ENCODE data around the gene CCDC167. TPM values are rescaled to one million over a fixed set of nuclear protein-coding genes. Genes with fewer than 3 reads are reported as not detected.
"Not testable (repeated sequence)": the region's sequence is repeated elsewhere in the genome, so short reads cannot be mapped to it uniquely, and the experiment has no call there.

Gene CCDC167
- total RNA-seq, 2 experiments from 2014 or later = 48.5 to 54.2 TPM

DNA sequence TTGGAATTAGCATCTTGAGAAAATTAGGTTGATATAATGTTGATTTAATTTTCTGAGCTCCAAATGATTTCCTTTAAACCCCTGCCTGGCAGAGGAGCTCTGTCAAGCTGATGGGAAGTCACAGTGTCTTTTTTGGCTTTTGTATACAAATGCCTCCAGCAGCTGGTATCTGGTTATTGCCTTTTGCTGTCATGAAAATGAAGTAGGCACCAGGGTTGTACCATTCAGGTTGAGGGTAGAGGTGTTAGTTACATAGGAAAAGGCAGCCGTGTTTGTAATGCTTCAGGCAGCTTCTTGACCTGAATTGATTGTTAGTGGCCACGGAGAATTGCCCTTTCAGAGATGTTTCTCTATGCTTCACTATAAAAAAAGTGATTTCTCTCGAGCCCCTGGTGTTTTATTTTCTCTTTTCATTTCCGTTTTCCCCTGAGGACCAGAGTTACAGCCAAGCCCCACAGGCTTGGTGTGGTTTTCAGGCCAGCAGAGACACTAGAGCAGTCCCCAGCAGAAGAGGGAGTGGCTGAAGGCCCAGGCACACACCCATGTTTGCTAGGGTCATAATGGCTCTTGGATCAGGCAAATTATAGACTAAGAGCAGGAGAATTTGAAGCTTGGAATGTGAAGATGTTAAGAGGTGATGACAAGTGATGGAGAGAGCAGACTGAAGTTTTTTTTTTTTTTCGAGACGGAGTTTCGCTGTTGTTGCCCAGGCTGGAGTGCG is 45.1 kb downstream of the CCDC167 start:
- DNase-seq (no peak), ATAC-seq (ENCODE audit: low read depth) (no peak)
- POLR2A ChIA-PET = no interaction called here
- Mint-ChIP-seq H3K36me3 (peaks cover 49% of the 10 kb centered on the region), H3K9me3 (no peaks in the 10 kb centered on the region), H3K27ac (peak overlapping the region; percentile 21), H3K4me1 (peaks cover 6% of the 10 kb centered on the region), H3K4me3 (no peak overlapping the region), H3K27me3 (no peaks in the 10 kb centered on the region)

DNA sequence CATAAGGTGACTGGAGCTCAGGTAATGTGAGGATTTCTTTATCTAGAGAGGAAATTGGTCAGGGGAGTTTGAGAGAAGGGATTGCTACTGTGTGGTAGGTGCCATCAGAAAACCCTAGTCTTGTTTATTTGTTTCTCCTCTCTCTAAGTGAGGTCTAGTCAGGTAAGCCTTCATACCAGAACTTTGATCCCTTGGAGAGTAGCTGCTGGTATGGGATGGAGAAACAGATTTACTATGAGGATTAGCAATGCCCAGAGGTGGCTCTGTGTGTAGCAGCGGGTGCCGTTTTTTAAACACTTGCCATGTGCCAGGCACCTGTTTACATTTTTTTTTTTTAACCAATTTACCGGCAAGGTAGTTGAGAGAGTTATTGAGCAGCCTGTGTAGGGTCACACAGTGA is 47.2 kb downstream of the CCDC167 start:
- Mint-ChIP-seq H3K27me3 (no peaks in the 10 kb centered on the region), H3K36me3 (peaks cover 40% of the 10 kb centered on the region), H3K4me1 (peaks cover 6% of the 10 kb centered on the region), H3K27ac (no peak overlapping the region), H3K4me3 (no peak overlapping the region), H3K9me3 (no peaks in the 10 kb centered on the region)
- DNase-seq = no peak
- POLR2A ChIA-PET = interaction anchor here (0.6 kb wide), 1 partner anchor 15 kb away, joined by 3 read pairs; no protein-coding TSS in a partner anchor
- no peak for ATAC-seq (ENCODE audit: low read depth)

DNA sequence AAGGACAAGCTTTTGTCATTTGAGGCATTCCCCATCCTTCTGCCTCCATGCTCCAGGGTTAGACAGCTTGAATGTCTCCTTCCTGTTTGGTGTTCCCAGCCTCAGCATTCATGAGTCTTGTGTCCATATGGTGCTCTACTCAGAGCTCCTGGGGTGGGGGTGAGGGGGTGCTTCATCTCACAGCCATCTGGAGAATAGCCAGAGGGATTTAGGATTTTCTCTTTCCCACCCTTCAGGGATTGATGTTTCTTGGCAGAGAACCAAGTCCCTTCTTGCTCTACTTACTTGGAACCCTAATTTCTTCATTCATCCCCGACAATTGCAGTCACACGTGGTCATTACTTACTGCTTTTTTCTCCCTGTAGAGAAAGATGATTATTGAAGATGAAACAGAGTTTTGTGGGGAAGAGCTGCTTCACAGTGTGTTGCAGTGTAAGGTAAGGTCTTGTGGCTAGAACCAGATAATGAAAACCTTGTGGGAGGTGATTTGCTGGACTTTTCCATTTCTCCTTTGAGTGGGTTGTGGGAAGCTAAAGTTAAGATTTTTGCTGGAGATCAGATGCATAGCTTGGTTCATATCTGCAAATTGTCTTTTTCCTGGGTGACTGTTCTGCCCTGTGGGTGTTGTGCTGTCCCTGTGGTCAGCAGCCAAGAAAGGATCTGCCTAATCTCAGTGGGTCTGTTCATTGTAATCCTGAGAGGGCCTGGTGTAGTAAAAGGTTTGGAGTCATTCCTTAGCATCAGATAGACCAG is 48.1 kb downstream of the CCDC167 start:
- peaks cover 38% of the 10 kb centered on the region for H3K36me3 Mint-ChIP-seq
- POLR2A ChIA-PET = no interaction called here
- H3K4me1 Mint-ChIP-seq = peaks cover 6% of the 10 kb centered on the region
- no peaks in the 10 kb centered on the region for H3K27me3 Mint-ChIP-seq
- no peak for ATAC-seq (ENCODE audit: low read depth)
- DNase-seq = no peak
- H3K27ac Mint-ChIP-seq = peak overlapping the region; percentile 11
- H3K4me3 Mint-ChIP-seq = no peak overlapping the region
- no peaks in the 10 kb centered on the region for H3K9me3 Mint-ChIP-seq

DNA sequence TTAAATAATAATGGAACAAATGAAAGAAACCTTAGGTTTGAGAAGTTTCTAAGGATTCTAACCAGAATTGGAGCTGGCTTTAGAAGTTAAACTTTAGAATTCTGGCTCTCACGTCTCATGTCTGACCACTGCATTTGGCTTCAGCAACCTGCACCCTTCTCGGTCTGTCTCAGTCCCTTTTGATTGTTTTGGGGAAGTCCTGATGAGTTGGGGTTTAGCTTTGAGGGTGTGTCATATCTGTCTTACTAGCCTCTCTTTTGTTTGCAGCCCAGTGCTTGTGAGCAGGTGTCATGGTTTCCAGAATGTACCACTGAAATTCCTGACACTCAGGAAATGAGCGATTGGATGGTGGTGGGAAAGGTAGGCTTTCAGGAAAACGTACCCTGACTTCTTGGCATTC is 49.7 kb downstream of the CCDC167 start:
- H3K27me3 Mint-ChIP-seq = no peaks in the 10 kb centered on the region
- ATAC-seq (ENCODE audit: low read depth) (no peak), DNase-seq (no peak)
- peaks cover 39% of the 10 kb centered on the region for H3K36me3 Mint-ChIP-seq
- H3K4me3 Mint-ChIP-seq = no peak overlapping the region
- POLR2A ChIA-PET = no interaction called here
- peaks cover 8% of the 10 kb centered on the region for H3K4me1 Mint-ChIP-seq
- H3K9me3 Mint-ChIP-seq = no peaks in the 10 kb centered on the region
- no peak overlapping the region for H3K27ac Mint-ChIP-seq

DNA sequence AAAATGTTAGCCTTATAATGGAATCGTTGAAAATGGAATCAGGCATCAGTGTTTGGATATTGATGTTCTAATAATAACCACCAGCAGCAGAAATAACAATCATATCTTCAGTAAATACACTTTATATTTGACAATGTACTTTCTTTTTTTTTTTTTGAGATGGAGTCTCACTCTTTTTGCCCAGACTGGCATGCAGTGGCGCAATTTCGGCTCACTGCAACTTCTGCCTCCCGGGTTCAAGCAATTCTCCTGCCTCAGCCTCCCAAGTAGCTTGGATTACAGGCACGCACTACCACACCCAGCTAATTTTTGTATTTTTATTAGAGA is 56.5 kb downstream of the CCDC167 start:
- POLR2A ChIA-PET = interaction anchor here (0.9 to 1.0 kb wide), 2 partner anchors 10 kb away, joined by 3 to 4 read pairs; no protein-coding TSS in a partner anchor
- peaks cover 32% of the 10 kb centered on the region for H3K36me3 Mint-ChIP-seq
- not testable (repeated sequence) for DNase-seq

DNA sequence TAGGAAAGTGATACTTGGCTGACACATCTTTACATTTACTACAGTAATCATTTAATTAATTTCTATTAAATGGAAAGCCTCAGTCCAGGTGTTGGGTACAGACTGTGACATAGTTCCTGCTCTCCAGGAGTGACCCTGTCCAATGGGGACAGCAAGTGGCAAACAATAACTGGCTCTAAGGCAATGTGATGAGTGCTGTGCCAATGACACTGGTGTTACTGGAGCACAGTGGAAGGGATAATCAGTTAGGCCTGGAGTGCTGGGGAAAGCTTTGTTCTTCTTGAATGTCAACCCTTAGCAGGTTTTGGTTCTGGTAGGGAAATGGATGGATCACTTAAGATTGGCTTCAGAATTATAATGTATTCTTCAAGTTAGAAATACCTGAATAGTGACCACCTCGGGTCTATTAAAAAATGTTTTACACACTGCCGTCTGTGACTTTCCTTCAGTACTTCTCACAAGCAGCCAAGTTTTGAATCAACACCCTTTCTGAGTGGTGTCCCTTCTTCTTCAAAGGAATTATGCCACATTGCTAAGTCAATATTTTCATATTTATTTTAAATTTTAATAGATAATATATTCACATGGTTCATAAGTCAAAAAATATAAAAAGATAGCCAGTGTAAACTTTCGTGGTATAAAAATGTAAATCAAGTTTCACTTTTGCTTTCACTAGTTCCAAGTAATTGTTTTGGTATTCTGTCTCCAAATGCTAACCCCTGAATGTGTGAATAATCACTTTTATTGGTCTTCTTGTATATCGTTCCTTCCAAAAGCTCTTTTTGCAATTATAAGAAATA is 57.1 kb downstream of the CCDC167 start:
- H3K9me3 Mint-ChIP-seq = no peaks in the 10 kb centered on the region
- POLR2A ChIA-PET = interaction anchor here (1.2 to 2.6 kb wide), 2 partner anchors 9 to 74 kb away, joined by 3 to 21 read pairs; partner anchors contain the start of gene CMTR1
- no peaks in the 10 kb centered on the region for H3K27me3 Mint-ChIP-seq
- peaks cover 23% of the 10 kb centered on the region for H3K4me1 Mint-ChIP-seq
- peak overlapping the region; percentile 84 for H3K4me3 Mint-ChIP-seq
- DNase-seq (no peak), ATAC-seq (ENCODE audit: low read depth) (no peak)
- H3K36me3 Mint-ChIP-seq = peaks cover 35% of the 10 kb centered on the region
- peak overlapping the region; percentile 88 for H3K27ac Mint-ChIP-seq

More for the DNA sequence above, 56.5 kb downstream of the CCDC167 start:
- not testable (repeated sequence) for ATAC-seq (ENCODE audit: low read depth); H3K27me3 Mint-ChIP-seq; H3K9me3 Mint-ChIP-seq
- Mint-ChIP-seq H3K27ac (peak overlapping the region; percentile 88), H3K4me1 (peaks cover 19% of the 10 kb centered on the region), H3K4me3 (peak overlapping the region; percentile 84)

DNA sequence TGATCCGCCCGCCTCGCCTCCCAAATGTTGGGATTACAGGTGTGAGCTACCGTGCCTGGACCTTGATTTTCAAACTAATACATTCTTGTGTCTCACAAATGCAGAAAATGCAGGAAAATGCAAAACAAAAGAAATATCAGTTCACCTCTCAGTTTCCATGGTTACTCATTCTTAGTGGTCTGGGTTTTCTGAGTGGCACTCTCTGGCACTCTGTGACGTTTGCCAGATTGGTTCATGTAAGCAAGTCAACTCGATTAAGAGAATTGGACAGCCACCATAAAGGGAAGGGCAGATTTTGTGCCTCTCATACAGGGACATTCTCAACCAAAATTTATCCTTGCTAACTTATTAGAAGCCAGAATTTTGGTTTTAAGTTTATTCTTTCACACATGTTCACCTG is 58.0 kb downstream of the CCDC167 start:
- DNase-seq (no peak), ATAC-seq (ENCODE audit: low read depth) (no peak)
- Mint-ChIP-seq H3K27ac (no peak overlapping the region), H3K9me3 (no peaks in the 10 kb centered on the region), H3K4me3 (no peak overlapping the region), H3K27me3 (no peaks in the 10 kb centered on the region), H3K4me1 (peaks cover 24% of the 10 kb centered on the region), H3K36me3 (peaks cover 34% of the 10 kb centered on the region)
- POLR2A ChIA-PET = interaction anchor here (1.2 to 2.6 kb wide), 2 partner anchors 9 to 75 kb away, joined by 3 to 21 read pairs; partner anchors contain the start of gene CMTR1

DNA sequence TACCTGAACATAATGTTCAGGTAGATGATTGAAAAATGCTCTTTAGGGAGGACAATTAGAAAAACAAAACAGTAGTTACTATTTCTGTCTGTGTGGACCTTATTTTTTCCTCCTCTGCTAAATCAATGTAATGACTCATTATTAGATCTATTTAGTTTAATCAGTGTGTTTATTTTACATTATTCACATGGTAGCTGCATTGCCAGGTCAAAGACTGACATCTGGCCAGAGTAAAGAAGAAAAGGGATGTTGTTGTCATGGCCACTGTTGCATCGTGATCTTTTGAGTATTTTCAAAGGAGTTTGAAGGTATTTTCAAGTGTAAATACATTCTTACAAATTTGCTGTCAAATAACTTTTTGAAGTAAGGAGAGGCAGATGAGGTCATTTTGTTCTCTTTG is 60.8 kb downstream of the CCDC167 start:
- peaks cover 34% of the 10 kb centered on the region for H3K4me1 Mint-ChIP-seq
- no peak for ATAC-seq (ENCODE audit: low read depth)
- H3K27me3 Mint-ChIP-seq = no peaks in the 10 kb centered on the region
- H3K4me3 Mint-ChIP-seq = no peak overlapping the region
- POLR2A ChIA-PET = interaction anchor here (0.6 kb wide), 1 partner anchor 838 kb away, joined by 3 read pairs; no protein-coding TSS in a partner anchor
- H3K27ac Mint-ChIP-seq = no peak overlapping the region
- no peak for DNase-seq
- peaks cover 24% of the 10 kb centered on the region for H3K36me3 Mint-ChIP-seq
- no peaks in the 10 kb centered on the region for H3K9me3 Mint-ChIP-seq

DNA sequence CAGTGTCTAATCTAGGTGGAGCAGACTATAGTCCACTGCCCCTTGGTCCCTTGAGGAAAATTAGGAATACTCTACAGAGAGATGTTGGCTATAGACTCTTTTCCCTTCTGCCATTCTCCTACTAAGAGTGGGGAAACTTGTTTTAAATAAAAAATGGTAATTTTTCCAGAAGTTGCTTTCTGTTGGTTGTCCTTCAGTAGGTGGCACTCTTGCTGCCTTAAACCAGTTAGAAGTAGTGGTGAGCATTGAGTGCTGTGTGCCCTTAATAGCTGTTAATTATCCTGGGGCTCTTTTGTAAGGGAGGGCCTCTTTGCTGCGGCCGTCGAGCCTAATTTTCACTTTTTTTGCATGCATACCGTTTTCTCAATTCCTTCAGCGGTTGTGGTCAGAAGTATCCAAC is 63.9 kb downstream of the CCDC167 start:
- Mint-ChIP-seq H3K4me3 (peak overlapping the region; percentile 39), H3K27ac (peak overlapping the region; percentile 43), H3K36me3 (peaks cover 25% of the 10 kb centered on the region), H3K4me1 (peaks cover 34% of the 10 kb centered on the region), H3K9me3 (no peaks in the 10 kb centered on the region), H3K27me3 (no peaks in the 10 kb centered on the region)
- no peak for ATAC-seq (ENCODE audit: low read depth)
- POLR2A ChIA-PET = no interaction called here
- no peak for DNase-seq

DNA sequence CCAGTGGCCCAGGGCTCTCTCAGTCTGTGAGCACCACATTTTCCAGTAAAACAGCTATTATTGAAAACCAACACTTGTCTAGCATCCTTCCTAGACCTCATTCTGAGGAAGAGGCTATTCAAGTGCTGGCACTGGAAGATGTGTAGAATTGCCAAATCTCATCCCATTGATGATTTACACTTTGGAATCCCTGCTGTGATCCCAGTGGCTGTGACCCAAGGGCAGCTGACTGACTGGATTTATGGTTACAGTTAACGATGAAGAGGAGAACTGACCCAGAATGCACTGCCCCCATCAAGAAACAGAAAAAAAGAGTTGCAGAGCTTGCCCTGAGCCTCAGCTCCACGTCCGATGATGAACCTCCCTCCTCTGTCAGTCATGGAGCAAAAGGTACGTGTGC is 64.3 kb downstream of the CCDC167 start:
- peak overlapping the region; percentile 39 for H3K4me3 Mint-ChIP-seq
- H3K36me3 Mint-ChIP-seq = peaks cover 25% of the 10 kb centered on the region
- no peaks in the 10 kb centered on the region for H3K27me3 Mint-ChIP-seq
- H3K4me1 Mint-ChIP-seq = peaks cover 33% of the 10 kb centered on the region
- DNase-seq = no peak
- H3K27ac Mint-ChIP-seq = peak overlapping the region; percentile 43
- H3K9me3 Mint-ChIP-seq = no peaks in the 10 kb centered on the region
- ATAC-seq (ENCODE audit: low read depth) = no peak
- POLR2A ChIA-PET = no interaction called here

DNA sequence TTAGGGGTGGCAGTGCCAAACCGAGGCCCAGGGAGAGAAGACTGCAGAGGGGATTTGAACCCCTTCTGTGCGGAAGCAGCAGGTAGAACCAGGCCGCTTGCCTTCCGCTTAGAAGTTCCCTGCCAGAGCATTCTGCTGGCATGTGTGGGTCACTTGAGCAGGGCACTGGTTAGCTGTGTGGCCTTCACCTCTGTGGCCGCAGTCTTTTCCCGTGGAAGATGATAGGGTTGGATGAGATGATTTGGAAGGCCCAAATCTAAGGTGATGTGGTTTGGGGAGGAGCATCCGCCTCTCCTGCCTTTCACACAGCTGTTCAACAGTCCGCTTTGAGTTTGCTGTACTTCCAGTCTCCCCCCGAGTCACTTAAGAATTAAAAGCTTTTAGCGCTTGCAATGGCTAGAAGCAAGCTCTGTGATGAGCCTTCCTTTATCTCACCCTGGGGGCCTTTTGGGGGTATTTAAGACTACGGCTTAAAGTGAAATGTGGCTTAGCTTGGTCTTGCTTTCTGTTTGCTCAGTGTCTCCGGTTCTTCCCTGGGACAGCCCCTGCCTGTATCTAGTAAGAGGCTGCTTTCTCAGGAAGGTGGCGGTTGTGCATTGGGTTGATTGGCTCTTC is 65.9 kb downstream of the CCDC167 start:
- Mint-ChIP-seq H3K36me3 (peaks cover 27% of the 10 kb centered on the region), H3K27me3 (peaks cover 4% of the 10 kb centered on the region), H3K9me3 (peaks cover 1% of the 10 kb centered on the region), H3K4me1 (peaks cover 27% of the 10 kb centered on the region), H3K4me3 (peak overlapping the region; percentile 98), H3K27ac (peak overlapping the region; percentile 100)
- ATAC-seq (ENCODE audit: low read depth) = peak; percentile 26
- DNase-seq = no peak
- POLR2A ChIA-PET = interaction anchor here (0.8 to 2.5 kb wide), 11 partner anchors 8 to 383 kb away, joined by 3 to 23 read pairs (median 4); partner anchors contain the start of genes MDGA1 and RNF8
